ENCODE data around the gene DUT.

- no peak for TF ChIP-seq CTCF (conservative IDR thresholded peaks at IDR 0.05; ENCODE audit: low read depth, low read length)
- no peak for TF ChIP-seq EZH2 (IDR thresholded peaks at IDR 0.05; ENCODE audit: borderline replicate concordance, low read depth, low read length, poor library complexity, severe bottlenecking)
Measured at GRCh38 chr15:48380198-48380597, 49.0 kb downstream of the DUT start.

Measured in A673 (cell line).